PFSK-1 (cell line): ENCODE data around the gene STX3.

Source experiments
- POLR2AphosphoS5 ChIP-seq: IDR thresholded peaks from 2 replicates; pipeline ENCODE4 v1.6.1; 2012; ENCODE audit warnings: low read depth, mild to moderate bottlenecking, control low read depth, low read length, moderate library complexity
- REST ChIP-seq, 2 experiments: IDR thresholded peaks; 2 replicates each; pipeline versions ENCODE4 v1.6.1 to v1.8.0; 2011 to 2012; ENCODE audit warnings: low read depth in 2 of 2, low read length in 2 of 2, control low read depth in 1 of 2, inconsistent platforms in 1 of 2, mild to moderate bottlenecking in 1 of 2, moderate library complexity in 1 of 2; ENCODE audit not compliant: insufficient read depth in 1 of 2
- TAF1 ChIP-seq: IDR thresholded peaks from 2 replicates; pipeline ENCODE4 v1.6.1; 2012; ENCODE audit warnings: low read length, control low read depth, borderline replicate concordance; ENCODE audit not compliant: insufficient read depth

- TF ChIP-seq REST (IDR thresholded peaks at IDR 0.05; ENCODE audit: insufficient read depth in 1 of 2, low read depth in 2 of 2, low read length in 2 of 2): no peak
- no peak for TF ChIP-seq POLR2AphosphoS5
- TF ChIP-seq TAF1: no peak
These were observed 15.7 kb downstream of the STX3 start for GRCh38 chr11:59770869-59771268.
